Endothelial cell (in vitro differentiated cells): ENCODE measurements around the gene ORC3. TPM values are rescaled to one million over a fixed set of nuclear protein-coding genes. Genes with fewer than 3 reads are reported as not detected.
"Not testable (repeated sequence)": the region's sequence is repeated elsewhere in the genome, so short reads cannot be mapped to it uniquely, and the experiment has no call there.

Source experiments
- DNase-seq: peaks from one replicate; pipeline ENCODE4 v3.0.0; 2021; ENCODE audit warnings: low spot score
- H3K27ac Mint-ChIP-seq: one replicate; pipeline ENCODE4 v1.8.0; 2021; ENCODE audit warnings: mixed read lengths, inconsistent platforms; ENCODE audit not compliant: unreplicated experiment
- H3K27me3 Mint-ChIP-seq: one replicate; pipeline ENCODE4 v1.8.0; 2021; ENCODE audit warnings: mild to moderate bottlenecking, moderate library complexity, mixed read lengths, inconsistent platforms; ENCODE audit not compliant: unreplicated experiment
- H3K36me3 Mint-ChIP-seq: one replicate; pipeline ENCODE4 v1.8.0; 2021; ENCODE audit warnings: mild to moderate bottlenecking, low read depth, mixed read lengths, inconsistent platforms; ENCODE audit not compliant: unreplicated experiment
- H3K4me1 Mint-ChIP-seq: one replicate; pipeline ENCODE4 v1.8.0; 2021; ENCODE audit warnings: mild to moderate bottlenecking, mixed read lengths, inconsistent platforms; ENCODE audit not compliant: unreplicated experiment
- H3K4me3 Mint-ChIP-seq: one replicate; pipeline ENCODE4 v1.8.0; 2021; ENCODE audit warnings: mild to moderate bottlenecking, mixed read lengths, inconsistent platforms; ENCODE audit not compliant: unreplicated experiment
- H3K9me3 Mint-ChIP-seq: one replicate; pipeline ENCODE4 v1.8.0; 2021; ENCODE audit warnings: mixed read lengths, inconsistent platforms; ENCODE audit not compliant: unreplicated experiment
- CTCF ChIP-seq: fragments of 200-600 bp; sonication (generic); IDR thresholded peaks from one replicate; pipeline ENCODE4 v1.5.0; 2021; ENCODE audit warnings: antibody characterized with exemption; ENCODE audit not compliant: unreplicated experiment
- total RNA-seq: library from RNA; stranded (reverse); fragmentation: NEBNext Ultra II Directional; extraction: Animal tissue kit (Norgen Biotek cat#: 25700); gene quantifications from one replicate; pipeline ENCODE4 v1.2.1, GENCODE V29; 2021; ENCODE audit not compliant: unreplicated experiment

ORC3 gene
- total RNA-seq, 1 donor from 2014 or later: 22.5 TPM

DNA sequence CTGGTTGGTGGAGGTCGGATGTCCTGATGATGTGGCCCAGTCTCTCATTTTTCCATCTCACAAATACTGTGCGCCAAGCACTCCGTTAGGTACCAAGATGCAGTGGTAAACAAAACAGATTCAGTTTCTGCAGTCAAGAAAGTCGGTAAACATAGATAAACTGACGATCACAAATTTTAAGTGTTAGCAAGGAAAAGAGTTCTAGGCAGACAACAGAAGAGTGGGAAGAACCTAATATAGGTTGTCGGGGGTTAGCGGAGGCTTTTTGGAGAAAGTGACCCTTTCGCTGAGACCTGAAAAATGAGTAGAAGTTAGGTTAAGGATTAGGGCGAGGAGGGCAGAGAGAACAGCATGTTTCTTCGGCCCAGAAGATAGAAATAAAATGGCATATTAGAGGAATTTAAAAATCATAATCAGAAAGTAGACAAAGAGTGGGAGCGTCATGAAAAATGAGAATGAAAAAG, 514 bp downstream of the ORC3 start:
- H3K36me3 Mint-ChIP-seq: peaks cover 9% of the 10 kb centered on the region
- H3K4me3 Mint-ChIP-seq: peak overlapping the region; percentile 98
- DNase-seq: no peak
- TF ChIP-seq CTCF: no peak
- H3K27ac Mint-ChIP-seq: peak overlapping the region; percentile 89
- peaks cover 4% of the 10 kb centered on the region for H3K27me3 Mint-ChIP-seq
- no peaks in the 10 kb centered on the region for H3K9me3 Mint-ChIP-seq
- peaks cover 29% of the 10 kb centered on the region for H3K4me1 Mint-ChIP-seq

DNA sequence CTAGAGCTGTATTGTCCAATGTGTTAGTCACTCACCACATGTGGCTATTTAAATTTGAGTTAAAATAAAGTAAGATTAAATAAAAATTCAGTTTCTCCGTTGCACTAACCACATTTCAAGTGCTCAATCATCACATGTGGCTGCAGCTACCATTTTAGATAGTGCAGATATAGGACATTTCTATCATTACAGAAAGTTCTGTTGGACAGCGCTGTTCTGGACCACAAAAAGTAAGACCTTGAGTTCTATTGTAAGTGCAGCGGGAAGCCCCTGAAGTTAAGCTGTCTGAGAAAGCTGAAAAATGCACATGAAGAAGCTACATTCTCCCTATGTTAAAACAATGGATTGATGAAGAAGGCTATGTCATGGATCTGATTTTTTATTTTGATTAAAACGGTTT, 1.1 kb downstream of the ORC3 start:
- H3K9me3 Mint-ChIP-seq: no peaks in the 10 kb centered on the region
- no peak for DNase-seq
- peaks cover 4% of the 10 kb centered on the region for H3K27me3 Mint-ChIP-seq
- peak overlapping the region; percentile 98 for H3K4me3 Mint-ChIP-seq
- H3K27ac Mint-ChIP-seq: no peak overlapping the region
- peaks cover 5% of the 10 kb centered on the region for H3K36me3 Mint-ChIP-seq
- TF ChIP-seq CTCF: no peak
- peaks cover 29% of the 10 kb centered on the region for H3K4me1 Mint-ChIP-seq

GRCh38 chr6:87600576-87600975, 10.6 kb downstream of the ORC3 start:
- no peak for TF ChIP-seq CTCF
- Mint-ChIP-seq H3K36me3 (no peaks in the 10 kb centered on the region), H3K27ac (no peak overlapping the region), H3K9me3 (no peaks in the 10 kb centered on the region), H3K4me1 (no peaks in the 10 kb centered on the region), H3K27me3 (no peaks in the 10 kb centered on the region), H3K4me3 (no peak overlapping the region)
- no peak for DNase-seq

- no peak overlapping the region for H3K4me3 Mint-ChIP-seq
- DNase-seq: no peak
- H3K27me3 Mint-ChIP-seq: no peaks in the 10 kb centered on the region
- no peak for TF ChIP-seq CTCF
- peaks cover 2% of the 10 kb centered on the region for H3K36me3 Mint-ChIP-seq
- H3K9me3 Mint-ChIP-seq: no peaks in the 10 kb centered on the region
- no peaks in the 10 kb centered on the region for H3K4me1 Mint-ChIP-seq
- no peak overlapping the region for H3K27ac Mint-ChIP-seq
Measured at GRCh38 chr6:87606199-87606598, 16.3 kb downstream of the ORC3 start.

GRCh38 chr6:87608802-87609201, 18.9 kb downstream of the ORC3 start:
- TF ChIP-seq CTCF: no peak
- Mint-ChIP-seq H3K9me3 (no peaks in the 10 kb centered on the region), H3K4me1 (no peaks in the 10 kb centered on the region), H3K36me3 (peaks cover 12% of the 10 kb centered on the region), H3K27me3 (peaks cover 2% of the 10 kb centered on the region), H3K27ac (no peak overlapping the region), H3K4me3 (no peak overlapping the region)
- no peak for DNase-seq

- H3K27me3 Mint-ChIP-seq, H3K9me3 Mint-ChIP-seq, DNase-seq, H3K4me1 Mint-ChIP-seq: not testable (repeated sequence)
- peaks cover 19% of the 10 kb centered on the region for H3K36me3 Mint-ChIP-seq
- peak overlapping the region; percentile 12 for H3K27ac Mint-ChIP-seq
- peak overlapping the region; percentile 4 for H3K4me3 Mint-ChIP-seq
Measured at GRCh38 chr6:87613018-87613417, 23.1 kb downstream of the ORC3 start.
